ENCODE measurements around the gene CBR1. TPM values are rescaled to one million over a fixed set of nuclear protein-coding genes. Genes with fewer than 3 reads are reported as not detected.
A peak's percentile ranks its signal among the peaks of the same experiment; 100 is the strongest.

Gene CBR1
- total RNA-seq, 2 donors from 2014 or later = 81.6 to 131 TPM

GRCh38 chr21:36024782-36025181 is 45.0 kb upstream of the CBR1 start:
- no peak overlapping the region for H3K9ac ChIP-seq (ENCODE audit: low read depth in 2 of 2, low read length in 2 of 2)
- H3K9me3 ChIP-seq = no peaks in the 10 kb centered on the region
- H3K4me3 ChIP-seq = no peak overlapping the region
- H3K27me3 ChIP-seq = no peaks in the 10 kb centered on the region
- H3K27ac ChIP-seq = no peak overlapping the region
- TF ChIP-seq CTCF (IDR thresholded peaks at IDR 0.05) = no peak
- DNase-seq = no peak
- no peaks in the 10 kb centered on the region for H3K36me3 ChIP-seq
- no peaks in the 10 kb centered on the region for H3K4me1 ChIP-seq
- intact Hi-C loops (cut with DNase I) = loop anchor here (10.0 kb wide), 1 partner anchor 1270 kb away; no protein-coding TSS in a partner anchor

GRCh38 chr21:36027347-36027746 is 42.5 kb upstream of the CBR1 start:
- H3K9ac ChIP-seq (ENCODE audit: low read depth in 2 of 2, low read length in 2 of 2) = no peak overlapping the region
- H3K27ac ChIP-seq = no peak overlapping the region
- DNase-seq = no peak
- H3K9me3 ChIP-seq = no peaks in the 10 kb centered on the region
- H3K36me3 ChIP-seq = no peaks in the 10 kb centered on the region
- no peak for TF ChIP-seq CTCF (IDR thresholded peaks at IDR 0.05)
- H3K4me3 ChIP-seq = no peak overlapping the region
- H3K27me3 ChIP-seq = no peaks in the 10 kb centered on the region
- intact Hi-C loops (cut with DNase I) = loop anchor here (10.0 kb wide), 1 partner anchor 1273 kb away; no protein-coding TSS in a partner anchor
- no peaks in the 10 kb centered on the region for H3K4me1 ChIP-seq

- peak; percentile 87 for TF ChIP-seq CTCF (IDR thresholded peaks at IDR 0.05)
- H3K4me3 ChIP-seq = no peak overlapping the region
- no peaks in the 10 kb centered on the region for H3K9me3 ChIP-seq
- intact Hi-C loops (cut with DNase I) = loop anchor here (10.0 kb wide), 1 partner anchor 1274 kb away; no protein-coding TSS in a partner anchor
- H3K36me3 ChIP-seq = no peaks in the 10 kb centered on the region
- H3K27me3 ChIP-seq = no peaks in the 10 kb centered on the region
- H3K4me1 ChIP-seq = no peaks in the 10 kb centered on the region
- no peak overlapping the region for H3K27ac ChIP-seq
- no peak overlapping the region for H3K9ac ChIP-seq (ENCODE audit: low read depth in 2 of 2, low read length in 2 of 2)
- peak; percentile 76 for DNase-seq
Measured at GRCh38 chr21:36028127-36029069, 41.4 kb upstream of the CBR1 start.

GRCh38 chr21:36029309-36029708 is 40.5 kb upstream of the CBR1 start:
- H3K4me1 ChIP-seq = no peaks in the 10 kb centered on the region
- H3K9me3 ChIP-seq = no peaks in the 10 kb centered on the region
- no peak overlapping the region for H3K9ac ChIP-seq (ENCODE audit: low read depth in 2 of 2, low read length in 2 of 2)
- H3K36me3 ChIP-seq = no peaks in the 10 kb centered on the region
- intact Hi-C loops (cut with DNase I) = loop anchor here (10.0 kb wide), 1 partner anchor 1275 kb away; no protein-coding TSS in a partner anchor
- H3K4me3 ChIP-seq = no peak overlapping the region
- no peak for DNase-seq
- no peak overlapping the region for H3K27ac ChIP-seq
- no peaks in the 10 kb centered on the region for H3K27me3 ChIP-seq
- no peak for TF ChIP-seq CTCF (IDR thresholded peaks at IDR 0.05)

- TF ChIP-seq CTCF (IDR thresholded peaks at IDR 0.05) = no peak
- no peaks in the 10 kb centered on the region for H3K36me3 ChIP-seq
- no peaks in the 10 kb centered on the region for H3K9me3 ChIP-seq
- no peak overlapping the region for H3K4me3 ChIP-seq
- no peak overlapping the region for H3K27ac ChIP-seq
- no peak for DNase-seq
- no peaks in the 10 kb centered on the region for H3K4me1 ChIP-seq
- no peak overlapping the region for H3K9ac ChIP-seq (ENCODE audit: low read depth in 2 of 2, low read length in 2 of 2)
- no peaks in the 10 kb centered on the region for H3K27me3 ChIP-seq
- intact Hi-C loops (cut with DNase I) = no loop called here
Measured at GRCh38 chr21:36030581-36031189, 39.1 kb upstream of the CBR1 start.
